ENCODE measurements around the gene LCE1F. TPM values are rescaled to one million over a fixed set of nuclear protein-coding genes. Genes with fewer than 3 reads are reported as not detected.

Gene LCE1F
- total RNA-seq, 1 donor from 2014 or later = not detected

DNA sequence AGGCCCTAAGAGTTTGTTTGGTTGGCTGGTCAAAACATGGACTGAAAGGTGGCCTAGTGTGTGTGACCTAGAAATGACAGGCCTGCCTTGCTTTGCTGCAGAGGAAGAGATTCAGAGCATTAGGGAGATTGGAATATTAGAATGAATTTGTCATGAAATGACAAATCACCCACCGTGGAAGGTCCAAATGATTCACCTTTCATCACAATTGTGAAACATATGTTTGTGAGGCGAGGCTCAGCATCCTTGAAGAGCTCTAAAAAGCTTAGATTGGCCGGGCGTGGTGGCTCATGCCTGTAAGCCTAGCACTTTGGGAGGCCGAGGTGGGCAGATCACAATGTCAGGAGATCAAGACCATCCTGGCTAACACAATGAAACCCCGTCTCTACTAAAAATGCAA, 42.4 kb downstream of the LCE1F start:
- Mint-ChIP-seq H3K4me1 (no peaks in the 10 kb centered on the region), H3K9me3 (peaks cover 11% of the 10 kb centered on the region), H3K4me3 (no peak overlapping the region), H3K27me3 (ENCODE audit: insufficient read depth, low read depth) (no peaks in the 10 kb centered on the region), H3K27ac (no peak overlapping the region), H3K36me3 (no peaks in the 10 kb centered on the region)
- no peaks in the 10 kb centered on the region for H3K27me3 ChIP-seq
- H3K27ac ChIP-seq = no peak overlapping the region
- H3K4me1 ChIP-seq = no peaks in the 10 kb centered on the region
- DNase-seq (ENCODE audit: low spot score) = no peak
- no peaks in the 10 kb centered on the region for H4K20me1 ChIP-seq (ENCODE audit: low read depth)
- no peaks in the 10 kb centered on the region for H3F3A ChIP-seq (ENCODE audit: low read depth)
- no peak overlapping the region for H3K4me3 ChIP-seq
- H3K79me2 ChIP-seq (ENCODE audit: low read depth) = no peaks in the 10 kb centered on the region
- TF ChIP-seq EZH2 (IDR thresholded peaks at IDR 0.05) (no peak), EZH2phosphoT487 (IDR thresholded peaks at IDR 0.05) (no peak)
- TF ChIP-seq, protein P1, sequence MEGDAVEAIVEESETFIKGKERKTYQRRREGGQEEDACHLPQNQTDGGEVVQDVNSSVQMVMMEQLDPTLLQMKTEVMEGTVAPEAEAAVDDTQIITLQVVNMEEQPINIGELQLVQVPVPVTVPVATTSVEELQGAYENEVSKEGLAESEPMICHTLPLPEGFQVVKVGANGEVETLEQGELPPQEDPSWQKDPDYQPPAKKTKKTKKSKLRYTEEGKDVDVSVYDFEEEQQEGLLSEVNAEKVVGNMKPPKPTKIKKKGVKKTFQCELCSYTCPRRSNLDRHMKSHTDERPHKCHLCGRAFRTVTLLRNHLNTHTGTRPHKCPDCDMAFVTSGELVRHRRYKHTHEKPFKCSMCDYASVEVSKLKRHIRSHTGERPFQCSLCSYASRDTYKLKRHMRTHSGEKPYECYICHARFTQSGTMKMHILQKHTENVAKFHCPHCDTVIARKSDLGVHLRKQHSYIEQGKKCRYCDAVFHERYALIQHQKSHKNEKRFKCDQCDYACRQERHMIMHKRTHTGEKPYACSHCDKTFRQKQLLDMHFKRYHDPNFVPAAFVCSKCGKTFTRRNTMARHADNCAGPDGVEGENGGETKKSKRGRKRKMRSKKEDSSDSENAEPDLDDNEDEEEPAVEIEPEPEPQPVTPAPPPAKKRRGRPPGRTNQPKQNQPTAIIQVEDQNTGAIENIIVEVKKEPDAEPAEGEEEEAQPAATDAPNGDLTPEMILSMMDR (IDR thresholded peaks at IDR 0.05) = no peak
- peaks cover 31% of the 10 kb centered on the region for H3K9me3 ChIP-seq (ENCODE audit: low read depth)
- H3K36me3 ChIP-seq = no peaks in the 10 kb centered on the region
- H3K9ac ChIP-seq = no peak overlapping the region
- H2AFZ ChIP-seq (replicated peaks) = no peak overlapping the region
- H3K4me2 ChIP-seq = no peak overlapping the region

DNA sequence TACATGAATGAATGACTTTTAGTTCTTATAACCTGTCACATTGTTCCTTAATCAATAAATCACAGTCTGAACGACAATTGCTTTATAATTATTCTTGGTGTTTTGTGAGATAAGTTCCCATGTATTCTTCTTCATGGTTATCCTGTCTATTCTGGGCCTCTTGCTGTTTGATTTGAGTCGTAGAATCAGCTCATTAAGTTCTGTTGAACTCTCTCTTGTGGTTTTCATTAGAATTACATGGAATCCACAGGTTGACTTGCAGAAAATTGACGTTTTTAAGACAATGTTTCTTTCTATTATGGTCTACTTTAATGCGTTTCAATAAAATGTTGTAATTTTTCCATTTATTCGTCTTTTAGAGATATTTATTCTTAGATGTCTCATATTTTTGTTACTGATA, 48.4 kb downstream of the LCE1F start:
- no peak overlapping the region for H3K4me3 Mint-ChIP-seq
- Histone ChIP-seq H2AFZ (replicated peaks) (no peak overlapping the region), H3K4me1 (no peaks in the 10 kb centered on the region), H3F3A (ENCODE audit: low read depth) (no peaks in the 10 kb centered on the region), H3K27me3 (no peaks in the 10 kb centered on the region), H3K36me3 (no peaks in the 10 kb centered on the region), H3K9me3 (ENCODE audit: low read depth) (peaks cover 24% of the 10 kb centered on the region), H3K79me2 (ENCODE audit: low read depth) (no peaks in the 10 kb centered on the region), H3K9ac (no peak overlapping the region), H4K20me1 (ENCODE audit: low read depth) (no peaks in the 10 kb centered on the region), H3K4me3 (no peak overlapping the region), H3K4me2 (no peak overlapping the region), H3K27ac (no peak overlapping the region)
- no peaks in the 10 kb centered on the region for H3K36me3 Mint-ChIP-seq
- DNase-seq (ENCODE audit: low spot score) = no peak
- no peak for TF ChIP-seq EZH2 (IDR thresholded peaks at IDR 0.05)
- TF ChIP-seq, protein P1 (IDR thresholded peaks at IDR 0.05) = no peak
- TF ChIP-seq EZH2phosphoT487 (IDR thresholded peaks at IDR 0.05) = no peak
- H3K27ac Mint-ChIP-seq = no peak overlapping the region
- H3K27me3 Mint-ChIP-seq (ENCODE audit: insufficient read depth, low read depth) = no peaks in the 10 kb centered on the region
- no peaks in the 10 kb centered on the region for H3K4me1 Mint-ChIP-seq
- peaks cover 11% of the 10 kb centered on the region for H3K9me3 Mint-ChIP-seq

DNA sequence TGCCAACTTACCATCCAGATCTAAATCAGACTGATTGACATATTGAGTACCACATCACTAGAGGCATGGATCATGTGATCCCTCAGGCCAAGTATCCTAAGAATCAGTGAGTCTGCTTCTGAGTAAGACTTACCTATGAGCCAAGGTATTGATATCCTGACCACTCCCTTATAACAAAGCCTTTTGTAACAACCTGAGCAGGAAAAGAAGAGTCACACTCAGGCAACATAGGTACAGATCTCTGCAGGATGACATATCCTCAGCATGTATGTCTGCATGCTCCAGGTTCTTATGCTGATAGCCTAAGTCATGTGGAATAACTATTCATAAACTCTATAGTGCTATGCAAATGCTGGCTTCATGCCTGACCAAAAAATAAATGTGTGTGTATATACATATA, 50.0 kb downstream of the LCE1F start:
- no peak for TF ChIP-seq EZH2 (IDR thresholded peaks at IDR 0.05)
- no peak for TF ChIP-seq EZH2phosphoT487 (IDR thresholded peaks at IDR 0.05)
- TF ChIP-seq, protein P1 (IDR thresholded peaks at IDR 0.05) = no peak
- Histone ChIP-seq H3K9ac (no peak overlapping the region), H3K9me3 (ENCODE audit: low read depth) (peaks cover 24% of the 10 kb centered on the region), H4K20me1 (ENCODE audit: low read depth) (no peaks in the 10 kb centered on the region), H3F3A (ENCODE audit: low read depth) (no peaks in the 10 kb centered on the region), H3K27me3 (no peaks in the 10 kb centered on the region), H2AFZ (replicated peaks) (no peak overlapping the region), H3K4me3 (no peak overlapping the region), H3K4me1 (no peaks in the 10 kb centered on the region), H3K36me3 (no peaks in the 10 kb centered on the region), H3K4me2 (no peak overlapping the region), H3K79me2 (ENCODE audit: low read depth) (no peaks in the 10 kb centered on the region), H3K27ac (no peak overlapping the region)
- Mint-ChIP-seq H3K27me3 (ENCODE audit: insufficient read depth, low read depth) (no peaks in the 10 kb centered on the region), H3K4me1 (no peaks in the 10 kb centered on the region), H3K9me3 (peaks cover 6% of the 10 kb centered on the region), H3K27ac (no peak overlapping the region), H3K4me3 (no peak overlapping the region), H3K36me3 (no peaks in the 10 kb centered on the region)
- no peak for DNase-seq (ENCODE audit: low spot score)

Other genes with a start within 250 kb of the LCE1F start
- gene LCE3E, start 208.4 kb upstream of the LCE1F start, total RNA-seq (ENCODE audit: low replicate concordance) = not detected in 2 replicates
- gene LCE3D, start 194.6 kb upstream of the LCE1F start, total RNA-seq (ENCODE audit: low replicate concordance) = not detected in 2 replicates
- gene LCE3C, start 174.9 kb upstream of the LCE1F start, total RNA-seq (ENCODE audit: low replicate concordance) = not detected in 2 replicates
- not detected in 2 replicates for gene LCE3B, start 161.3 kb upstream of the LCE1F start, total RNA-seq (ENCODE audit: low replicate concordance)
- not detected in 2 replicates for gene LCE3A, start 152.0 kb upstream of the LCE1F start, total RNA-seq (ENCODE audit: low replicate concordance)
- gene LCE2D, start 111.8 kb upstream of the LCE1F start, total RNA-seq (ENCODE audit: low replicate concordance) = not detected in 2 replicates
- not detected in 2 replicates for gene LCE2C, start 99.9 kb upstream of the LCE1F start, total RNA-seq (ENCODE audit: low replicate concordance)
- gene LCE2B, start 89.0 kb upstream of the LCE1F start, total RNA-seq (ENCODE audit: low replicate concordance) = not detected in 2 replicates
- gene LCE2A, start 76.8 kb upstream of the LCE1F start, total RNA-seq (ENCODE audit: low replicate concordance) = not detected in 2 replicates
- gene LCE4A, start 67.0 kb upstream of the LCE1F start, total RNA-seq (ENCODE audit: low replicate concordance) = not detected in 2 replicates
- not detected in 2 replicates for gene KPRP, start 17.1 kb upstream of the LCE1F start, total RNA-seq (ENCODE audit: low replicate concordance)
- gene LCE1E, start 11.1 kb downstream of the LCE1F start, total RNA-seq (ENCODE audit: low replicate concordance) = not detected in 2 replicates
- not detected in 2 replicates for gene LCE1D, start 21.6 kb downstream of the LCE1F start, total RNA-seq (ENCODE audit: low replicate concordance)
- not detected in 2 replicates for gene LCE1C, start 31.5 kb downstream of the LCE1F start, total RNA-seq (ENCODE audit: low replicate concordance)
- not detected in 2 replicates for gene LCE1B, start 36.8 kb downstream of the LCE1F start, total RNA-seq (ENCODE audit: low replicate concordance)
- not detected in 2 replicates for gene LCE1A, start 52.3 kb downstream of the LCE1F start, total RNA-seq (ENCODE audit: low replicate concordance)
- not detected in 2 replicates for gene LCE6A, start 67.7 kb downstream of the LCE1F start, total RNA-seq (ENCODE audit: low replicate concordance)
- gene LCE7A, start 84.9 kb downstream of the LCE1F start, total RNA-seq (ENCODE audit: low replicate concordance) = not detected in 2 replicates
- not detected in 2 replicates for gene SMCP, start 103.2 kb downstream of the LCE1F start, total RNA-seq (ENCODE audit: low replicate concordance)
- gene IVL, start 133.4 kb downstream of the LCE1F start, total RNA-seq (ENCODE audit: low replicate concordance) = not detected in 2 replicates
- gene SPRR5, start 172.1 kb downstream of the LCE1F start, total RNA-seq (ENCODE audit: low replicate concordance) = not detected in 2 replicates
- gene SPRR4, start 195.5 kb downstream of the LCE1F start, total RNA-seq (ENCODE audit: low replicate concordance) = not detected in 2 replicates
- gene SPRR1A, start 208.9 kb downstream of the LCE1F start, total RNA-seq (ENCODE audit: low replicate concordance) = not detected in 2 replicates
- not detected in 2 replicates for gene SPRR3, start 226.6 kb downstream of the LCE1F start, total RNA-seq (ENCODE audit: low replicate concordance)

Measured in neural progenitor cell (in vitro differentiated cells).